K562 (cell line): Measurements from ENCODE around the gene SEZ6. TPM values are rescaled to one million over a fixed set of nuclear protein-coding genes. Genes with fewer than 3 reads are reported as not detected.

Experiments used
- ASH1L ChIP-seq: fragments of 450-650 bp; IDR thresholded peaks from 2 replicates; pipeline ENCODE4 v1.6.1; 2018; ENCODE audit warnings: borderline replicate concordance, mild to moderate bottlenecking, low read depth; ENCODE audit not compliant: partially characterized antibody
- CLOCK ChIP-seq: fragments of 250-450 bp; sonication (Bioruptor Pico); IDR thresholded peaks from 2 replicates; pipeline ENCODE4 v1.4.0; 2020; ENCODE audit warnings: mild to moderate bottlenecking, moderate library complexity, borderline replicate concordance
- CREB3L1 ChIP-seq: fragments of 450-650 bp; IDR thresholded peaks from 2 replicates; pipeline ENCODE4 v1.6.1; 2014; ENCODE audit warnings: low read depth, mild to moderate bottlenecking, moderate library complexity, borderline replicate concordance
- GABPB2 ChIP-seq: fragments of 250-450 bp; sonication (Bioruptor Pico); conservative IDR thresholded peaks from 2 replicates; pipeline ENCODE4 v1.5.1; 2021; ENCODE audit warnings: mild to moderate bottlenecking
- HMGN3 ChIP-seq: IDR thresholded peaks from 2 replicates; pipeline ENCODE4 v1.6.1; 2011; ENCODE audit warnings: borderline replicate concordance, low read depth, mild to moderate bottlenecking, mixed read lengths, low read length; ENCODE audit not compliant: insufficient read length; ENCODE audit errors: extremely low read depth
- IFI16 ChIP-seq: fragments of 250-450 bp; sonication (Bioruptor Pico); IDR thresholded peaks from 2 replicates; pipeline ENCODE4 v2.1.2; 2022; ENCODE audit warnings: mild to moderate bottlenecking, inconsistent platforms
- NCOA4 ChIP-seq: fragments of 450-650 bp; IDR thresholded peaks from 2 replicates; pipeline ENCODE4 v1.6.1; 2018; ENCODE audit warnings: mild to moderate bottlenecking; ENCODE audit not compliant: partially characterized antibody
- NKRF ChIP-seq: fragments of 450-650 bp; IDR thresholded peaks from 2 replicates; pipeline ENCODE4 v1.6.1; 2016; ENCODE audit warnings: borderline replicate concordance
- PRDM10 ChIP-seq: fragments of 450-650 bp; IDR thresholded peaks from 2 replicates; pipeline ENCODE4 v1.6.1; 2018; ENCODE audit not compliant: partially characterized antibody
- RBM15 ChIP-seq: fragments of 200-400 bp; formaldehyde crosslinking; IDR thresholded peaks from 2 replicates; pipeline ENCODE4 v1.6.1; 2018; ENCODE audit warnings: mild to moderate bottlenecking, low read length, moderate library complexity; ENCODE audit not compliant: insufficient read depth
- RHOXF2B ChIP-seq: fragments of 250-450 bp; sonication (Bioruptor Pico); conservative IDR thresholded peaks from 2 replicates; pipeline ENCODE4 v1.5.1; 2021
- TCF7L2 ChIP-seq: fragments of 150-350 bp; IDR thresholded peaks from 2 replicates; pipeline ENCODE4 v1.6.1; 2016; ENCODE audit warnings: low read depth, mild to moderate bottlenecking, low read length, moderate library complexity
- USF1 ChIP-seq: sonication (generic); formaldehyde crosslinking; IDR thresholded peaks from 2 replicates; pipeline ENCODE4 v1.9.0; 2022; ENCODE audit warnings: mild to moderate bottlenecking, missing genetic modification reagents
- ZEB2 ChIP-seq: fragments of 450-650 bp; IDR thresholded peaks from 2 replicates; pipeline ENCODE4 v1.6.1; 2016
- polyA plus RNA-seq, 8 experiments: library from polyadenylated mRNA; depleted of rRNA in 4 of 8; stranded (reverse) in 5 of 8; unstranded in 3 of 8; fragments of >200 nt; fragmentation: Nextera tagmentation in 2 of 8; fragmentation: Illumina TruSeq in 1 of 8; extraction: Ambion mirVana in 2 of 8; extraction: Trizol in 1 of 8; gene quantifications; 2 replicates each; pipeline versions ENCODE4 v1.2.1 to v1.2.3, GENCODE V29; 2011 to 2014; ENCODE audit warnings: inconsistent platforms in 1 of 8, missing spikeins in 1 of 8
- total RNA-seq, 7 experiments: library from RNA; depleted of rRNA in 6 of 7; stranded (reverse); fragments of >200 nt in 6 of 7; fragmentation: Illumina TruSeq in 2 of 7; extraction: Trizol in 2 of 7; gene quantifications; 2 replicates each; pipeline versions ENCODE4 v1.2.1 to v1.2.3, GENCODE V29; 2011 to 2021; ENCODE audit warnings: low replicate concordance in 1 of 7

The SEZ6 gene
- total and polyA plus RNA-seq, 9 of the 15 experiments (the other 6 are each of a cell fraction or from before 2014, with no cell fraction given): not detected

GRCh38 chr17:28912281-28912937 is 93.4 kb downstream of the SEZ6 start (continued):
- TF ChIP-seq PRDM10 (no peak), GABPB2 (CRISPR knock-in tag) (no peak), USF1 (CRISPR knock-in tag) (peak; percentile 37; the same call in 1 of the 2 replicates), ZEB2 (no peak), CLOCK (CRISPR knock-in tag) (no peak), NKRF (no peak; the same call in 1 of the 2 replicates), NCOA4 (no peak), RHOXF2B (no peak), IFI16 (CRISPR knock-in tag) (no peak), RBM15 (no peak), ASH1L (no peak), CREB3L1 (0 out of 2 replicates have a peak, but pooled peaks have one; percentile 41), TCF7L2 (no peak), HMGN3 (peak; percentile 75)
